ENCODE measurements around the gene INTS7.
"Not testable (repeated sequence)": the region's sequence is repeated elsewhere in the genome, so short reads cannot be mapped to it uniquely, and the experiment has no call there.

The INTS7 gene

DNA sequence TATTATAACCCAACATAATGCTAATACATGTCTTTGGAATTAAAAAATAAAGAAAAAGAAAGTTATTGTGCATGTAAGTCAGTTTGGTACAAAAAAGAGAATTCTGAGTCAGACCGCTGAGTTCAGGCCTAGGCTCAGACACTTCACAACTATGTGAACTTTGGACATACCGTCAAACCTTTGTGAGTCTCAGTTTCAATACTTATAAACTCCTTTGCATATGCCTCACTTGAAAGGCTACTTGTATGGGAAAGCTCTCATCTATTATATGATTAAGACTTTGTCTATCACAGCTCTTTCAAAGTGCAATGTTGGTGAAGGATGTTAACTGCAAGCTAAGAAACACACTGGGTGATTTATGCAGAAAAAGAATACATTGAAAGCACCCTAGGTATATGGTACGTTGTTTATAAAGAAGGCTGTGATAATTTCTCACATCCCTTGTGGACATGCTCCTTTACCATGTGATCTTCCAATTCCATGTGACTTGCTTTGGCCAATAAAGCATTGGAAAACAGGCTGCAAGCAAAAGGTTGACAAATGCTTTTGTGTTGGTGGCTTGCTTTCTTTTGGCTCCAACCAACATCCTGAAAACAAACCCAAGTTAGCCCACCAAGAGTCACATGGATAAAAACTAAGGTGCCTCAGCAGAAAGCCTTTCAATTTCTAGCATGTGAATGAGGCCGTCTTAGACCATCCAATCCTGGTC is 49.6 kb downstream of the INTS7 start:
- DNase-seq (ENCODE audit: low read depth, low spot score) = no peak

DNA sequence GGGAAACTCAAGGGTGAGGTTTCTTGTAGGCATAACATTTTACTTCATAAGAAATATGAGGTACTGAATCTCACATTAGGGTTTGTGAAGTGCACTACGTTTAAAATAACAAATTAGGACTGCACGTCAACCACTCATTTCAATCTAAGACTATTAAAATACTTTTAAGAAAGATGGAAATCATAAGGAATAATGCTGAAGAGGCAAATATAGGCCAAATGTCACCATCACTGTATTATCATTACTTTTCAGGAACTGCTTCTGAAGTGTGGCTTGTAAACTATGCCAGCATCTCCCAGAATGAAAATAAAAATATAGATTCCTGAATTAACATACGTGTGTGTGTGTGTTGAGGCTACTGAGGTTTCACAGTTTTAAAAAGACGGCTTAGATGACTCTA is 56.8 kb downstream of the INTS7 start:
- no peak for DNase-seq (ENCODE audit: low read depth, low spot score)

DNA sequence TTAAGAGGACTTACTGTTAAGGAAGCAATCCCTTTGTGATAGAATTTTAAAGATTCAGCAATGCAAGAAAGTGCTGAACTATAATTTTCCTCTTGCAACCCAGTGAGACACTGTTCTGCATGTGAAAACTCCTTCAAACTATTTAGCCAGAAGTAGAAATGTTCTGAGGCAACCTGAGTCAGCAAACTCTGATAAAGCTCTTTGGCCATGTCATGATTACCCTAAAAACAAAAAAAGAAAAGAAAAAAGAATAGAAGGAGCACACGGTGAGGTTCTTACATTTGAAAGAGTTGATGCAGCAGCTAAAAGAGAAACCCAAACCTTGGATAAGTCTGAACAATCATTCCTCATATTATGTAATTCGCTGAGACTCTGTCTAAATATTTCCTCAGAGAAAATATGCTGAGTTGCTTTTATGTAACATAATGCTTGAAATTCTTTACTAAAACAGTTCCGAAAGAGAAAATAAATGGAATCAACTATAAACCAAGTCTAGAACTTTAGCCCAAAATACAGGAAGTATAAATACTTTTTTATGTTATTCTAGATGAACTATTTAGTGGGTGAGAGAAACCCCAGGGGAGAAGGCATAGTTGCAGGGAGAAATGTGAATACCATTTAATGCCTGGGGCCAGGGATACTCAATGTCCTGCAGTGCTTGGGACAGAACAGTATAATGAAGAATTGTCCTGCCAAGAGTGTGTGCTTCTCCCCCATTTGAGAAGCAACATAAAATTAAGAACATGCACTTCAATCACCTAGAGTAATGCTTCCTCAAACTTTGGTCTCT is 60.0 kb downstream of the INTS7 start:
- no peak for DNase-seq (ENCODE audit: low read depth, low spot score)

DNA sequence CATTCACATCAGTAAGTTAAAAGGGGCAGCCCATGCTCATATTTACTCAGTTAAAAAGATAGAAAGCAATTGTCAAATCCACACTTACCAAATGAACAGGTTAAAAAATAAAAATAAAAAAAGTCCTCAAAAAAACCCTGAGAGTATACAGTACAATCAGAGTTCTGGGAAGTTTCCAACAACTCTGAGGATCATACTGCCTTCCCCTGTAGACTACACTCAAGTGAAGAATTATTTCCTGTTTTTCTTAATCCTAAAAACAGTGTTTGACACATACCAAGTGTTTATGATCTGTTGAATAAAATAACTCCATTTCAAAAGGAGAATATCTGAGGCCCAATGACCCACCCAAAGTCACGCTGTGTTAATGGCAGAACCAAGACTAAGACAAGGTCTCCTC is 61.8 kb downstream of the INTS7 start:
- DNase-seq (ENCODE audit: low read depth, low spot score) = no peak

DNA sequence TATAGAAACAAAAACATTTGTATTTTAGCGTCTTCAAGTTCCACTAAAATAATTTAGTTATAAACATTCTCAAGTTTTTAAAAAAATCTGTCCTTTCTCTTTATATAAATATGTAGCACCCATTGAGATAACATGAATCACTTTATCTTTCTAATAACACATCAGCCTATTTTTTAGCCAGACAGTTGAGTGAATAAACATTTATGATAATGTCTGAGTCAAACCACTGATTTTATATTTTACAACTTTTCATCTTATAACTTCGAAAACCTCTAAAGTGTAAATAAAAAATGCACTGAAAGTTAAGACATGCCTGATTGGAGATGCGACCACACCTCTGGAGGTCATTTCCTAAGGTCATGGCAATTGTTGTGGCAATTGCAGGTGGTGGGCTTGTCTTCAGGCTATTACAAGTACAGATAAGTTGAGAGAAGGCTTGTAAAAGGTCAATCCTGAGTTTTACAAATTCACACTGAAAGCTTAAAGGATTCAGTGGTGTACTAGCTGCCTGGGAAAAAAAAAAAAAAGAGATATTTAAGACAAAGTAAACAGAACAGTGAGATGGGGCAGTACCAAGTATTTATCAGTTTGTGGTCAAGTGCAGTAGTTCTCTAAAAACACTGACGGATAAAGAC is 67.0 kb downstream of the INTS7 start:
- DNase-seq (ENCODE audit: low read depth, low spot score) = no peak

DNA sequence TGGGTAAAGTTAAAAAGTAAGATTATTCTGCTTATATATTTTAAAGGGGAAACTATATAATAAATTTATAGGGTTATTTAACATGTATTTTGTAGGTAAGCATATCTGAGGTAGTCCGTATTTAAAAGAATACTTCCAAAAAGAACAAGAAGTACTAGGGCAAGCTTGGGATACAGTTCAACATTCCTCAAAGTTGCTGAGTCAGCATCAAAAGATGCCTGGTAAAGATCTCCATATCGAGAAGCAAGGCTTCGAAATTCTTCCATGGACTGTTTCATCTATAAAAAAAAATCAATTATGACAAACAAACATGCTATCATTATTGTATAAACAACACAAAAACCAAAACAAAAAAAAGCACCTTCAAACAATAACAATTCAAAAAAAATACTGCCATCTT is 67.7 kb downstream of the INTS7 start:
- DNase-seq (ENCODE audit: low read depth, low spot score) = no peak

DNA sequence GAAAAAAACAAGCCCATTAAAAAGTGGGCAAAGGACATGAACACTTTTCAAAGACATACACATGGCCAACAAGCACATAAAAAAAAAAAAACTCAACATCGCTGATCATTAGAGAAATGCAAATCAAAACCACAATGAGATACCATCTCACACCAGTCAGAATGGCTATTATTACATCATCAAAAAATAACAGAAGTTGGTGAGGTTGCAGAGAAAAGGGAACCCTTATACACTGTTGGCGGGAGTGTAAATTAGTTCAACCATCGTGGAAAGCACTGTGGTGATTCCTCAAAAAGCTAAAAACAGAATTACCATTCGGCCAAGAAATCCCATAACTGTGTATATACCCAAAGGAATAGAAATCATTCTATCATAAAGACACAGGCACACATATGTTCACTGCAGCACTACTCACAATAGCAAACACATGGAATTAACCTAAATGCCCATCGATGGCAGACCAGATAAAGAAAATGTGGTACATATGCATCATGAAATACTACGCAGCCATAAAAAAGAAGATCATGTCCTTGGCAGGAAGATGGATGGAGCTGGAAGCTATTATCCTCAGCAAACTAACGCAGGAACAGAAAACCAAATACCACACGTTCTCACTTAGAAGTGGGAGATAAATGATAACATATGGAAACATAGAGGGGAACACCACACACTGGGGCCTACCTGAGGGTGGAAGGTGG is 70.1 kb downstream of the INTS7 start:
- no peak for DNase-seq (ENCODE audit: low read depth, low spot score)

DNA sequence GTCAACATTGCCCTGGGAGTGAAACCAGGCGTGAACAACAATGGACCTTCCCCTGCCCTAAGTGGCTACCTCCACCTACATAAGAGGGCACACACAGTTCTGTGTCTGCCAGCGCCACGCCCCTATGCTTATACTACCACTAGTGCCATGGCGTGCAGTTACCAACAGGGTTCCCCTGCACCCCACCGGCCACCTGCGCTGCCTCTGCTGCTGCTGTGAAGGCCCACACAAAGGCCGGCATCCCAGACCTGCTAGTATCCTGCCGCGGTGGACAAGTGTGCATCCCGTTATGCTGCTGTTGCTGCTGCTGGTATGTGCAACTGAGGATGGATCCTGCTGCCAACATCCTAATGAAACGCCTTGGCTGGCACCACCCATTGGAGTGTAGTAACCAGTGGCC is 75.7 kb downstream of the INTS7 start:
- no peak for DNase-seq (ENCODE audit: low read depth, low spot score)

DNA sequence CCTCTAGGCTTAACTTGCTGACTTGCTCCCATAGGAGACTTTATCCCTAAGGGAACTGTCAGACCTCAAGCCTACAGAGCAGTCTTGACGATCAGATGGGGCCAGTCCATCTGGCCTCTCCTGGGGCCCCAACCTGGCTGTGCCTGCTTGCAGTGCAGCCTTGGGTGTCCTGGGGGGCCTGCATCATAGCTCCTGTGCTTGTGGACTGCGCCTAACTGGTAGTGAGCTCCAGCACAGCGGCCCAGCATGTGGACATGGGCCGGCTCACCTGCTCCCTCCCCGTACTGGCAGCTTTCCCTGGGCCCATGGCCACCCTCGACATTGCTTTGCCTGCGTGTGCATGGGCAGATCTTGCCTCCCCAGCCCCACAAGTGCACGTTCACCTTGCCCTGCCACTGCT is 76.1 kb downstream of the INTS7 start:
- DNase-seq (ENCODE audit: low read depth, low spot score) = no peak

DNA sequence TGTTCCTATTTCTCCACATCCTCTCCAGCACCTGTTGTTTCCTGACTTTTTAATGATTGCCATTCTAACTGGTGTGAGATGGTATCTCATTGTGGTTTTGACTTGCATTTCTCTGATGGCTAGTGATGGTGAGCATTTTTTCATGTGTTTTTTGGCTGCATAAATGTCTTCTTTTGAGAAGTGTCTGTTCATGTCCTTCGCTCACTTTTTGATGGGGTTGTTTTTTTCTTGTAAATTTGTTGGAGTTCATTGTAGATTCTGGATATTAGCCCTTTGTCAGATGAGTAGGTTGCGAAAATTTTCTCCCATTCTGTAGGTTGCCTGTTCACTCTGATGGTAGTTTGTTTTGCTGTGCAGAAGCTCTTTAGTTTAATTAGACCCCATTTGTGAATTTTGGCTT is 81.3 kb downstream of the INTS7 start:
- DNase-seq (ENCODE audit: low read depth, low spot score) = not testable (repeated sequence)

DNA sequence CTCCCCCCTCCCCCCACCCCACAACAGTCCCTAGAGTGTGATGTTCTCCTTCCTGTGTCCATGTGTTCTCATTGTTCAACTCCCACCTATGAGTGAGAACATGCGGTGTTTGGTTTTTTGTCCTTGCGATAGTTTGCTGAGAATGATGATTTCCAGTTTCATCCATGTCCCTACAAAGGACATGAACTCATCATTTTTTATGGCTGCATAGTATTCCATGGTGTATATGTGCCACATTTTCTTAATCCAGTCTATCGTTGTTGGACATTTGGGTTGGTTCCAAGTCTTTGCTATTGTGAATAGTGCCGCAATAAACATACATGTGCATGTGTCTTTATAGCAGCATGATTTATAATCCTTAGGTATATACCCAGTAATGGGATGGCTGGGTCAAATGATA is 81.8 kb downstream of the INTS7 start:
- DNase-seq (ENCODE audit: low read depth, low spot score) = not testable (repeated sequence)

DNA sequence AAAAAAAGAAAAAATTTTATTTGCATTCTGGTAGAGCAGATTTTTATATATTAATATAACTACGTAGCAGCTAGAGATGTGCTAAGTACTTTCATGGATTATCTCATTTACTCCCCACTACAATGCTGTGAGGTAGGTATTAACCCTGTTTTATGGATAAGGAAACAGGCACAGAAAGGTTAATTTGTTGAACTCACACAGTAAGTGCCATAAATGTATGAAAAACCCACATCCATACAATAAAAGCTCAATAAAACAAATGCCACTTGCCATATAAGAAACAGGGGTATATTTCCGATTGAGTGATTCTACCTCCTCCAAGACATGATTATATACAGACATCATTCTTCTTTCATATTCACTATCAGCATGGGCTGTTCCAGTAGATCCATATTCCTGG is 83.1 kb downstream of the INTS7 start:
- no peak for DNase-seq (ENCODE audit: low read depth, low spot score)

DNA sequence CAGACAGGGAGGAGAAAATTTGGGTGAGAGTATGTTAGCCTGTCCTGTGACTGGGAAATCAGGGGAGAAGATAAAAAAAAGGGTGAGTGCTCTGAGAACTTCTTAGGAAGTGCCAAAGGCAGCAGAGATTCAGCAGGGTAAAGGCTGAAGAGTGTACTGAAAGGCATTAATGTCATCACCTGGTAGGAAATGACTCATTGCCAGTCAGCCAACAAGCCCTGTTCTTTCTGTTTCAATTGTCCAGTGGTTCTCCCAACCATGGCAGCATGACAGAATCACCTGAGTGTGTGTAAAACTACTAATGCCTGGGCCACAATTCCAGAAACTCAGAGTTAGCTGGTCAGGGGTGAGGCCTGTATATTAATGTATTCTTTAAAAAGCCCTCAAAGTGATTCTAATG is 83.5 kb downstream of the INTS7 start:
- DNase-seq (ENCODE audit: low read depth, low spot score) = no peak

DNA sequence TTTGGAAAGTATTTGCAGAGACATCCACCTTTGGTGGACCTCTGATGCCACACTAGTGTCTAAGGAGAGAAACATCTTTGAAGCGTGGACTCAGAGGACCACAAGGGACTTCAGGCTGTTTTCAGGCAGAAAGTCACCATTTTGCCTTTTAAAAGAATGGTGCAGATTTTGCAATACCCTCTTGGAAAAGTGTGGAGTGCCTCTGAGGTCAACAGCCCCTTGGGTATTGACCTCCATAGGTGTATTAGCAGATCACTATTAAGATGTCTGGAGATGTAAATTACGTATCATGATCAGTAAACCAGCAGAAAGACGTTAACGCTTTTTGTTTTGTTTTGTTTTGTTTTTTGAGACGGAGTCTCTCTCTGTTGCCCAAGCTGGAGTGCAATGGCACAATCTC is 87.0 kb downstream of the INTS7 start:
- DNase-seq (ENCODE audit: low read depth, low spot score) = no peak

DNA sequence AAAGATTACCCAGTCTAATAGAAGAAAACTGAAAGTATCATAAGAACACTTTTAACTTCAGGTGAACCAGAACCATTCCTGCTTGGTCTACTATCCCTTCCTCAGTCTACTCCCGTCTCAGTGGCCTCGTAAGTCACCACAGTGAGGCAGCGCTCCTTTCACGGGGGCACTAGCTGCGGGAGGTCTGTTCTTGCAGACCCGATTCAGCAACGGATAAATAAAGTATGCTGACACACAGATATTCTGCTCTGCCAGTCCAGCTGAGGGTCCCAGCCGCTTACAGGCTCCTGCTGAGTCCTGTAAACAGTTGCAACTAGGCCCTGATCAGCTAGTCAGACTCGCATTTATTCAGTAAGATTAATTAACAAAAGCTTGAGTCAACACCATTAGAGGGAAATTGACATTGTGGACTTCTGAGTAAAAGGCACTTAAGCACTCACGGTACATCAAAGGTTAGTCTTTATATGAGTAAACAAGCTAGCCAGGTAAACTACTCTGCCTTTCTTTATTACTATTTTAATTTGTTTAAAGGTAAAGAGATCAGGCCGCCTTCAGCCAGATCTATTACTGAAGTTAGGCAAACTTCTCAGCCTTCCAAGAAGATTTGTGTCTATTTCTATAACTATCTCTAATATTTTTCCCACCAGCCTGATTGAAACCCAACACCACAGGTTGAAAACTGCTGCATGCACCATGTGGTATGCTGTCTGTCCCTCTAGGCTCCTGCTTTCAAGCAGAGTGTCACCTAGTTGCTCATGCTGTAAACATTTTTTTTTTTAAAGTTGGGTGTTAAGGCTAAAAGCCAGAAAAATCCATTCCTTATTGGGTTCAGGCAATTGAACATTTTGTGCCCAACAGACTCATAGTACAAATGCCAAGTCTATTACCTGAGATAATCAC is 87.7 kb downstream of the INTS7 start:
- DNase-seq (ENCODE audit: low read depth, low spot score) = peak; percentile 30

DNA sequence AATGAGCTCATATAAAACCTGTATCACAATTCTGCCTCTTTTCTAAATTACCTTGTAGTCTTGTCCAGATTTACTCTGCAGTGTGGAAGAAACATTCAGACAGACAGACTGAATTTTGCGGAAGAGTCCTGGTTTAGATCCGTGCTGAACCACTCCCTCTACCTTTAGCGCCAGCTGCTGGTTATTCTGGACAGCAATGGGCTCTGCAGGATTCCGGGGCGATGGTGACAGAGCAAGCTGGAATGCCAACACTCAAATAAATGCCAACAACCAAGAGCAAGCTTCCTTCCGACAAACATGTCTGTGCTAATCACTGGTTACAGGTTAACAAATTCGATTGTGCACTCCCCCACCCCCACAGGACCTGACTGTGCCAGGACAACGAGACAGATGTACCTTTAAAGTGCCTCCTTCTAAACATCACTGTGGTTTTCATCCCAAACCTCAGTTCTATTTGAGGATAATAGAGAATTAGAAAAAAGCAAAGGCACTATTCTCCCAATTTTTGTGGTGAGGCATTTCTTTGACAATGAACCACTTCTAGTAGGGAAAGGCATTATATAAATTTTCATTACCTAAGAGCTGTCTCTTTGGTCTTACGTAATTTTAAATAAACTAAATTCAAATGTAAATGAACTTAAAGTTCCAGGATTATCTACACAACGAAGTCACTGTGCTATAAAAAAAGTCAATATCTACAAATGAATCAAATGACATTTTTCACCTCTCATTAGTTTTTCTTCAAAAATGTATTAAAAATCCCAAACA is 90.4 kb downstream of the INTS7 start:
- peak; percentile 53 for DNase-seq (ENCODE audit: low read depth, low spot score)

DNA sequence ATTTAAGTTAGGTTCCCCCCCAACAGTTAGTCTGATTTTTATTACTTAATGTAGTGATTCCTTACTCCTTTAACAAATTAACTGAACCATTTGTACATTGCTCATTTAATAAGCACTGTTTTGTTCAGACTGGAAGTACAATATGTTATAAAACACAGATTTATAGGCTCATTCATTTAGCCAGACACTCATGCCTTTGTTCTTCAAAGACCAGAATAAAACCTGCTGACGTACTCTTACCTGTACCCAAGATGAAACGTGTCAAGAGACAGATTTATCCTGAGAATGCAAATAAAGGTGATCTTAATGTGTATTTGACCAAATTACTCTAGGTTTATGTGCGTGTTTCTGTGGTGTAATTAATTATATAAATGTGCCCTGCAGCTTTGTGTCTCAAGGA is 92.8 kb downstream of the INTS7 start:
- no peak for DNase-seq (ENCODE audit: low read depth, low spot score)

DNA sequence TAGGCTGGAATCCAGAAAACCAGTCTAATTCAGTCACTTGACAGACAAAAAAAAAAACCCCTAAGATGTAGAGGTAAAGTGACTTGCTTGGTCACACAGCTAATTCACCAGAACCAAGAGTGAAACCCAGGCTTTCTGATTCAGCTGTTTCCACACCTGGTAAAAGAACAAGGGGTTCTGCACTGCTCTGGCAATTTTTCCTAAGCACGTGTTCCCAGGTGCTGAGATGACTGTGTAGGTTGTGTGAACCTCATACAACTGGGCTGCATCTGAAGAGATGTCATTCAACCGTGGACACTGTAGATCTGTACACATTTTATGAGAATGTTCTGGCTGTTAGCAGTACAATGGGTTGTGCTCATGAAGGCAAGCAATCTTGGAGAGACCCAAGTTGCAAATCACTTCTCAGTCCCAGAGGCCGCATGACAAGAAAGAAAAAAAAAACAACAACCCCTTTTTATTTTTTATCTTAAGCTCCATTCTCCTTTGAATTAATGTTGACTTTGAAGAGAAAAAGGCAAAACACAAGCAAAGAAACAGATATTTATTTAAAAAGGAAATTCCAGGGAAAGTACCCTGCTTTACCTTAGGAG is 95.4 kb downstream of the INTS7 start:
- no peak for DNase-seq (ENCODE audit: low read depth, low spot score)

DNA sequence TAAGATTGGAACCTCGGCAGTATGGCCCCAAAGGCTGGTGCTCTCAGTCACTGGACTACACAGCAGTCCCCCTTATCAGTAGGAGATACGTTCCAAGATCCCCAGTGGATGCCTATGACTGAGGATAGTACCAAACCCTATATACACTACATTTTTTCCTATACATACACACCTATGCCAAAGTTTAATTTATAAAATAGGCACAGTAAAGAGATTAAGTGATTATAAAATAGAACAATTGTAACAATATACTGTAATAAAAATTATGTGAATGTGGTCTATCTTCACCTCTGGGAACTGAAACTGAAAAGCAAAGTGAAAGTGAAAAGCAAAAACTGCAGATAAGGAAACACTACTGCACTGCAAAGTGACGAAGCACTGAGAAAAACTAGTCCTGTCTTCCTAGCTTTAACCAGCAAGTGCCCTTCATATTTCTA is 96.8 kb downstream of the INTS7 start:
- DNase-seq (ENCODE audit: low read depth, low spot score) = no peak

DNA sequence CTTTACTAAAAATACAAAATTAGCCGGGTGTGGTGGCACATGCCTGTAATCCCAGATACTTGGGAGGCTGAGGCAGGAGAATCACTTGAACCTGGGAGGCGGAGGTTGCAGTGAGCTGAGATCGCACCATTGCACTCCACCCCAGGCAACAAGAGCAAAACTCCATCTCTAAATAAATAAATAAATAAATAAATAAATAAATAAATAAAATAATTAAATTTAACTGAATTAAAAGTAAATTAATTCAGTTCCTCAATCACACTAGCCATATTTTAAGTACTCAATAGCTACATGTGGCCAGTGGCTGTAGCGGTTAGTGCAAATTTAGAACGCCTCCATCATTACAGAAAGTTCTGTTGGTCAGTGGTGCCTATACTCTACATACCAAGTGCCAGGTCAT is 97.9 kb downstream of the INTS7 start:
- DNase-seq (ENCODE audit: low read depth, low spot score) = not testable (repeated sequence)
